HG02798 (cell line): ENCODE results near the gene MAVS.
"Not testable (repeated sequence)": the region's sequence is repeated elsewhere in the genome, so short reads cannot be mapped to it uniquely, and the experiment has no call there.

Source experiments
- ATAC-seq: cut with Tn5 transposase; IDR thresholded peaks from one replicate; pipeline ENCODE4 v1.9.1; 2021; ENCODE audit warnings: mild to moderate bottlenecking; ENCODE audit not compliant: unreplicated experiment, poor library complexity

Gene MAVS

DNA sequence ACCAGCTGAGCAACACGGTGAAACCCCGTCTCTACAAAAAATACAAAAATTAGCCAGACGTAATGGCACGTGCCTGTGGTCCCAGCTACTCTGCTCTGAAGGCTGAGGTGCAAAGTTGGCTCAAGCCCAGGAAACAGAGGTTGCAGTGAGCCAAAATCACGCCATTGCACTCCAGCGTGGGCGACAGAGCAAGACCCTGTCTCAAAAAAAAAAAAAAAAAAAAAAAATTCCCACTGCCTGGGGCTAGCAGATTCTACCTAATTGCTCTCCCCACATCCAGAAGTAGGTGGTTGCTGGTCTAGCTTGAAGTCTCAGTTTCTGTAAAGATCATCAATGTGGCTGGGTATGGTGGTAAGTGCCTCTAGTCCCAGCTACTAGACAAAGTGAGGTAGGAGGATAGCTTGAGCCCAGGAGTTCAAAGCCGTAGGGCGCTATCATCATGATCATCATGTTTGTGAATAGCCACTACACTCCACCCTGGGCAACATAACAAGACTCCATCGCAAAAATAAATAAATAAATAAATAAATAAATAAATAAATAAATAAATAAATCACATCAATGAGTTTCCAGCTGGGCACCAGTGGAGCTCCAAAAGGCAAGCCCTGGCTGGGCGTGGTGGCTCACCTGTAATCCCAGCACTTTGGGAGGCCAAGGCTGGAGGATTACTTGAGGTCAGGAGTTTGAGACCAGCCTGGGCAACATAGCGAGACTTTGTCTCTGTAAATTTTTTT, 32.6 kb upstream of the MAVS start:
- no peak for ATAC-seq

- no peak for ATAC-seq
Measured at GRCh38 chr20:3814928-3815495, 31.6 kb upstream of the MAVS start.

GRCh38 chr20:3815703-3816315, 30.8 kb upstream of the MAVS start:
- ATAC-seq: no peak

DNA sequence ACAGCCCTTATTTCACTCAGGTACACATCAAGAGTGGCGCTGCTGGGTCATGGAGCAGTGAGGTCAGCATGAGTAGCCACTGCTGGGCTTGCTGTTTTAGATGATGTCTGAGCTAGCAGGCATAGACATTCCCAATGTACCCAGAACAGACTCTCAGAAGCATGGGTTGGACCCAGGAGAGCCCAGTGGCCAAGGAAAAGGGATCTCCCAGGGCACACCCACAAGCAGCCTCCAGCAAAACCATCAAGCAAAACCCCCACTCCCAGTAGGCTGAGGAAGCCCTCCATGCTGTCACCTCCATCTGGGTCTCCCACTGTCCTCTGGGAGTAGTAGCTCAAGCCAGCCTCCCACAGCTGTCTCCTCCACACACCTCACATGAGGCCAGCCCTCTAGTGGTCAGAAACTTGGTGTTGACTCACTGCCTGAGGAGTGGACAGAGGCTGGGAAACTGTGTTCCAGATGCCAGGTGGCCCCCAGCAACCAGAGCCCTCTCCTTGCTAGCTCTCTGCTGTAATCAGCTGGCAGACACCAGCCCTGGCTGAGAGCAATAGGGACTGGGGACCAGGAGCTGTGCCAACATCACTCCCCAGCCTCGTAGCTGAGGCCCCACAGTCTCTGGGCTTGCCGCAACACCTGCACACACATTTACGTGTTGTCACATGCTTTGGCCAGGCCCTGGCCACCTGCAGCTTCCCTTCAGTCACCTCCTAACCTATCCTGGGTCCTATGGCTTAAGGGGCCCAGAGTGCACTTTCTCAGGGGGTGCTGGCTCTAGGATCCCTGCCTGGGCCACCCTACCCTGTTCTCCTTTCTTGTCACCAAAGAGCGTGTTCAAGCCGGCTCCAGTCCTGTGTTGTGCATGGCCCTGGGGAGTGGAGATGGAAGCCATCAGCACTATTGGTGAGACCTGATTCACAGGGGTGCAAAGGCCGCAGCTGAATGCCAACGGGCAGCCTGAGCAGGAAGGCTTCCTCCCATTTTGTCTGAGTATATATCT, 28.2 kb upstream of the MAVS start:
- no peak for ATAC-seq

GRCh38 chr20:3819411-3820047, 27.1 kb upstream of the MAVS start:
- no peak for ATAC-seq

DNA sequence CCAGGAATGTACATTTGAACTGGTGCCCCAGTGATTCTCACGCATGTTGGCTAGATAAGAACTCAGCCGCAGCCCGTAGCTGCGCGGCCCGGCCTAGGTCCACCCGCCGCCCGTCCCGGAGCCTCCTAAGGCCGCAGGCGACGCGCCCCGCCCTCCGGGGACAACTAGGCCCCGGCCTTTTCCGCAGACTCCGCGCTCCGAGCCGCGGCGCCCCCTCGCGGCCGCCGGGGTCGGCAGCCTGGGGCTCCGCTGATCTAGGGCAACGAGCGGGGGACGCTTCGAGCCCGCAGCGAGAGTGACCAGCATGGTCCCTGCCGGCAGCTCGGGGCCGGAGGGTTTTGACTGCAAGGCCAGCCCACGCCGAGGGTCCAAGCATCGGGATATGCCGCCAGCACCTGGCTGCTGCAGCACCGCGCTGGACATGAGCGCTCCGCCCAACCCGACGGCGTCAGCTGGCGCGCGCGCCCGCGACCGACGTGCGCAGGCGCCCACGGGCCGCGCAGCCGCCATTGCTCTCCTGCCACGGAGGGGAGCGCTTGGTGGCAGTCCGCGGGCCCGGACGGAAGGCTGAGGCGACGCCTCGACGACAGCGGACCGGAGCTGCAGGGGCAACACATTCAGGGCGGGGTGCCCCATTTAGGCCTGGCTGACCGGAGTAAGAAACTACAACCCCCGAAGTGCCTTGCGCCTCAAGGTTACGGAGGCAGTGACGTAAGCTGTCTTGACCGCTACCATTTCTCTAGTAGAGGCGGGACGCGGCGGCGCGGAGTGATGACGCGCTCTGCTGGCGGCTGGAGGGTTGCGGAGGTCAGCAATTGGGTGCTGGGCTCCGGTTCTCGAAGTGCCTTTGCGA, 26.4 kb upstream of the MAVS start, which contains the start of gene AP5S1:
Gene AP5S1, plus strand, starts transcription at position 500 of the 853 bp plus-strand sequence. CDS start 1,571 bp downstream, outside the sequence.
- peak; percentile 89 for ATAC-seq

- ATAC-seq: no peak
Measured at GRCh38 chr20:3820901-3821727, 25.5 kb upstream of the MAVS start.

DNA sequence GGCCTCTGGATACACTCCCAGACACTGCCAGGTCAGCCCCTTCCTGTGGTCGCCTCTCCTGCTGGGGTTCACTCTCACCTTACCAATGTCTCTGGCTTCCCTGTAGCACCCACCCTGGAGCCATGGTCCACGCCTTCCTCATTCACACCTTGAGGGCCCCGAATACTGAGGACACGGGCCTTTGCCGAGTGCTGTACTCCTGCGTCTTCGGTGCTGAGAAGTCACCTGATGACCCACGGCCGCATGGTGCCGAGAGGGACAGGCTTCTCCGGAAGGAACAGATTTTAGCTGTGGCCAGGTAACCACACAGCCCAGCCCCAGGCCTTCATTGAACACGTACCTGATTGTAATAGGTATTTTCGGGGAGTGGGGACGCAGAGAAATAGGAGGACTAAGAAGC, 24.6 kb upstream of the MAVS start:
- ATAC-seq: no peak

- ATAC-seq: no peak
Measured at GRCh38 chr20:3823881-3824280, 22.8 kb upstream of the MAVS start.

- ATAC-seq: no peak
Measured at GRCh38 chr20:3825526-3825925, 21.1 kb upstream of the MAVS start.

GRCh38 chr20:3826420-3826819, 20.2 kb upstream of the MAVS start:
- no peak for ATAC-seq

DNA sequence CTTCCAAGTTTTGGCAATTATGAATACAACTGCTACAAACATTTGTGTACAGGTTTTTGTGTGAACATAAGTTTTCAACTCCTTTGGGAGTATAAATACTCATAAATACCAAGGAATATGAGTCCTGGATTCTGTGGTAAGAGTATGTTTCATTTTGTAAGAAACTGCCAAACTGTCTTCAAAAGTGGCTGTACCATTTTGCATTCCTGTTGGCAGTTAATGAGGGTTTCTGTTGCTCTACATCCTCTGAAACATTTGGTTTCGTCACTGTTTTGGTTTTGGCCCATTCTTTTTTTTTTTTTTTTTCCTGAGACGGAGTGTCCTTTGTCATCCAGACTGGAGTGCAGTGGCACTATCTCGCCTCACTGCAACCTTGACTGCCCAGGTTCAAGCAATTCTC, 17.8 kb upstream of the MAVS start:
- ATAC-seq: no peak

DNA sequence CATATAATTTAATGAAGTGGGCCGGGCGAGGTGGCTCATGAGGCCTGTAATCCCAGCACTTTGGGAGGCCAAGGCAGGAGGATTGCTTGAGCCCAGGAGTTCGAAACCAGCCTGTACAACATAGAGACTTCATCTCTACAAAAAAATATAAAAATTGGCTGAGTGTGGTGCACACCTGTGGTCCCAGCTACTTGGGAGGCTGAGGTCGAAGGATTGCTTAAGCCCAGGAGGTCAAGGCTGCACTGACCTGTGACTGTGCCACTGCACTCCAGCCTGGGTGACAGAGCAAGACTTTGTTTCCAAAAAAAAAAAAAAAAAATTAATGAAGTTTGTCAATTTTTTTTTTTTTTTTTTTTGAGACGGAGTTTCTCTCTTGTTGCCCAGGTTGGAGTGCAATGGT, 16.7 kb upstream of the MAVS start:
- ATAC-seq: not testable (repeated sequence)

- no peak for ATAC-seq
Measured at GRCh38 chr20:3836132-3836531, 10.5 kb upstream of the MAVS start.

GRCh38 chr20:3839328-3839727, 7.3 kb upstream of the MAVS start:
- ATAC-seq: no peak

DNA sequence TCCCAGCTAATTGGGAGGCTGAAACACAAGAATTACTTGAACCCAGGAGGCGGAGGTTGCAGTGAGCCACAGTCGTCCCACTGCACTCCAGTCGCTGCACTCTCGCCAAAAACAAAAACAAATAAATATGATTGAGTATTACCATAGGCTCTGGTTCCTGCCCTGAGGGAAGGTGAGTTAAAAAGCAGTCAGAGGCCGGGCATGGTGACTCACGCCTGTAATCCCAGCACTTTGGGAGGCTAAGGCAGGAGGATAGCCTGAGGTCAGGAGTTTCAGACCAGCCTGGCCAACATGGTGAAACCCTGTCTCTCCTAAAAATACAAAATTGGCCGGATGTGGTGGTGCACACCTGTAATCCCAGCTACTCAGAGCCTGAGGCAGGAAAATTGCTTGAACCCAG, 6.4 kb upstream of the MAVS start:
- ATAC-seq: not testable (repeated sequence)

GRCh38 chr20:3842348-3842930, 4.2 kb upstream of the MAVS start:
- no peak for ATAC-seq

- no peak for ATAC-seq
Measured at GRCh38 chr20:3843490-3843889, 3.1 kb upstream of the MAVS start.
